WTC11 (cell line): ENCODE results near the gene DNAH17. TPM values are rescaled to one million over a fixed set of nuclear protein-coding genes. Genes with fewer than 3 reads are reported as not detected.
A peak's percentile ranks its signal among the peaks of the same experiment; 100 is the strongest.

Experiments used
- ATAC-seq: fragments of 200-7000 bp; cut with Tn5 transposase; 2 replicates; pipeline ENCODE4 v1.10.0; 2021; ENCODE audit warnings: mild to moderate bottlenecking, moderate library complexity
- CTCF ChIA-PET: fragments of 300-600 bp; sonication (Branson Sonifier 250); formaldehyde crosslinking; loops from one replicate; lab custom pipeline; 2021; ENCODE audit warnings: antibody characterized with exemption; lab: Charles Lee
- POLR2A ChIA-PET: fragments of 350-600 bp; sonication (Branson Sonifier 250); formaldehyde crosslinking; loops from one replicate; lab custom pipeline; 2021; ENCODE audit warnings: antibody characterized with exemption; lab: Charles Lee
- DNase-seq: peaks from one replicate; pipeline ENCODE4 v3.0.0; 2021; ENCODE audit warnings: low spot score
- H3K27ac Mint-ChIP-seq: 2 replicates; pipeline ENCODE4 v1.8.0; 2021; ENCODE audit warnings: mixed read lengths
- H3K27me3 Mint-ChIP-seq: 2 replicates; pipeline ENCODE4 v1.8.0; 2021; ENCODE audit warnings: low read depth, mild to moderate bottlenecking, moderate library complexity, mixed read lengths
- H3K36me3 Mint-ChIP-seq: 2 replicates; pipeline ENCODE4 v1.8.0; 2021; ENCODE audit warnings: mixed read lengths
- H3K4me1 Mint-ChIP-seq: 2 replicates; pipeline ENCODE4 v1.8.0; 2022; ENCODE audit warnings: mixed read lengths
- H3K4me3 Mint-ChIP-seq: 2 replicates; pipeline ENCODE4 v1.8.0; 2021; ENCODE audit warnings: mild to moderate bottlenecking, moderate library complexity, mixed read lengths
- H3K9me3 Mint-ChIP-seq: 2 replicates; pipeline ENCODE4 v1.8.0; 2021; ENCODE audit warnings: mixed read lengths
- CDX4 ChIP-seq: fragments of 250-450 bp; sonication (Bioruptor Pico); IDR thresholded peaks from 2 replicates; pipeline ENCODE4 v1.9.0; 2021; ENCODE audit warnings: moderate library complexity, mild to moderate bottlenecking, inconsistent platforms, borderline replicate concordance
- CREM ChIP-seq: sonication (generic); formaldehyde crosslinking; IDR thresholded peaks from 2 replicates; pipeline ENCODE4 v1.8.1; 2022; ENCODE audit warnings: mild to moderate bottlenecking, missing genetic modification reagents, moderate library complexity
- CTCF ChIP-seq: fragments of 200-600 bp; IDR thresholded peaks from 2 replicates; pipeline ENCODE4 v1.8.0; 2022; ENCODE audit warnings: antibody characterized with exemption
- E2F1 ChIP-seq: sonication (generic); formaldehyde crosslinking; IDR thresholded peaks from 2 replicates; pipeline ENCODE4 v1.8.0; 2022; ENCODE audit warnings: mild to moderate bottlenecking, missing genetic modification reagents
- EMX1 ChIP-seq: fragments of 250-450 bp; sonication (Bioruptor Pico); IDR thresholded peaks from 2 replicates; pipeline ENCODE4 v1.8.0; 2021; ENCODE audit warnings: mild to moderate bottlenecking
- ERG ChIP-seq: fragments of 250-450 bp; sonication (Bioruptor Pico); IDR thresholded peaks from 2 replicates; pipeline ENCODE4 v1.8.0; 2021; ENCODE audit warnings: mild to moderate bottlenecking
- FOXK1 ChIP-seq: sonication (generic); formaldehyde crosslinking; IDR thresholded peaks from 2 replicates; pipeline ENCODE4 v1.8.0; 2022; ENCODE audit warnings: mild to moderate bottlenecking, moderate library complexity, missing genetic modification reagents
- GABPB1 ChIP-seq: sonication (generic); formaldehyde crosslinking; IDR thresholded peaks from 2 replicates; pipeline ENCODE4 v1.8.1; 2023; ENCODE audit warnings: mild to moderate bottlenecking, missing genetic modification reagents
- GTF2I ChIP-seq: fragments of 250-450 bp; sonication (Bioruptor Pico); conservative IDR thresholded peaks from 2 replicates; pipeline ENCODE4 v1.4.0; 2021; ENCODE audit warnings: mild to moderate bottlenecking
- HMGA2 ChIP-seq: fragments of 250-450 bp; sonication (Bioruptor Pico); IDR thresholded peaks from 2 replicates; pipeline ENCODE4 v1.4.0; 2021; ENCODE audit warnings: mild to moderate bottlenecking, moderate library complexity
- JUN ChIP-seq: sonication (generic); formaldehyde crosslinking; IDR thresholded peaks from 2 replicates; pipeline ENCODE4 v1.8.0; 2023; ENCODE audit warnings: mild to moderate bottlenecking, missing genetic modification reagents
- KAT7 ChIP-seq: sonication (generic); formaldehyde crosslinking; IDR thresholded peaks from 2 replicates; pipeline ENCODE4 v1.8.1; 2023; ENCODE audit warnings: missing genetic modification reagents, mild to moderate bottlenecking, borderline replicate concordance
- MAX ChIP-seq: sonication (generic); formaldehyde crosslinking; IDR thresholded peaks from 2 replicates; pipeline ENCODE4 v1.8.0; 2022; ENCODE audit warnings: mild to moderate bottlenecking, missing genetic modification reagents
- MYBL2 ChIP-seq: sonication (generic); formaldehyde crosslinking; IDR thresholded peaks from 2 replicates; pipeline ENCODE4 v1.8.1; 2023; ENCODE audit warnings: mild to moderate bottlenecking, moderate library complexity, missing genetic modification reagents
- NFATC4 ChIP-seq: fragments of 250-450 bp; sonication (Bioruptor Pico); IDR thresholded peaks from 2 replicates; pipeline ENCODE4 v1.9.0; 2021; ENCODE audit warnings: mild to moderate bottlenecking
- NR2C2 ChIP-seq: sonication (generic); formaldehyde crosslinking; IDR thresholded peaks from 2 replicates; pipeline ENCODE4 v1.8.0; 2022; ENCODE audit warnings: mild to moderate bottlenecking, missing genetic modification reagents
- PRRX2 ChIP-seq: fragments of 250-450 bp; sonication (Bioruptor Pico); IDR thresholded peaks from 2 replicates; pipeline ENCODE4 v1.8.0; 2021; ENCODE audit warnings: mild to moderate bottlenecking
- STAT6 ChIP-seq: sonication (generic); formaldehyde crosslinking; conservative IDR thresholded peaks from 2 replicates; pipeline ENCODE4 v1.8.1; 2023; ENCODE audit warnings: mild to moderate bottlenecking, low read depth, missing genetic modification reagents, moderate library complexity
- TCF7 ChIP-seq: sonication (generic); formaldehyde crosslinking; IDR thresholded peaks from 2 replicates; pipeline ENCODE4 v1.8.0; 2022; ENCODE audit warnings: mild to moderate bottlenecking, low read depth, missing genetic modification reagents, moderate library complexity
- TP53 ChIP-seq: sonication (generic); formaldehyde crosslinking; IDR thresholded peaks from 2 replicates; pipeline ENCODE4 v1.8.1; 2023; ENCODE audit warnings: mild to moderate bottlenecking, missing genetic modification reagents
- USF1 ChIP-seq: sonication (generic); formaldehyde crosslinking; IDR thresholded peaks from 2 replicates; pipeline ENCODE4 v1.8.0; 2022; ENCODE audit warnings: mild to moderate bottlenecking, missing genetic modification reagents
- USF2 ChIP-seq: sonication (generic); formaldehyde crosslinking; IDR thresholded peaks from 2 replicates; pipeline ENCODE4 v1.8.1; 2023; ENCODE audit warnings: mild to moderate bottlenecking, missing genetic modification reagents, moderate library complexity
- ZNF232 ChIP-seq: sonication (generic); formaldehyde crosslinking; IDR thresholded peaks from 2 replicates; pipeline ENCODE4 v1.8.0; 2022; ENCODE audit warnings: mild to moderate bottlenecking, missing genetic modification reagents
- ZNF281 ChIP-seq: sonication (generic); formaldehyde crosslinking; IDR thresholded peaks from 2 replicates; pipeline ENCODE4 v1.8.0; 2023; ENCODE audit warnings: mild to moderate bottlenecking, missing genetic modification reagents
- total RNA-seq: library from RNA; stranded (reverse); gene quantifications from 3 replicates; pipeline ENCODE4 v1.2.3, GENCODE V29; 2021

The DNAH17 gene
- total RNA-seq, 1 experiment from 2014 or later = 0.87 TPM

- Mint-ChIP-seq H3K27me3 (no peaks in the 10 kb centered on the region), H3K27ac (peak overlapping the region; percentile 40; the same call in 1 of the 2 replicates), H3K4me3 (no peak overlapping the region), H3K36me3 (no peaks in the 10 kb centered on the region), H3K9me3 (peaks cover 7% of the 10 kb centered on the region; the same call in 1 of the 2 replicates), H3K4me1 (peaks cover 16% of the 10 kb centered on the region)
- ChIA-PET POLR2A (no interaction called here), CTCF (interaction anchor here (1.3 kb wide), 1 partner anchor 78 kb away, joined by 4 read pairs; no protein-coding TSS in a partner anchor)
- TF ChIP-seq JUN (CRISPR knock-in tag) = no peak
- TF ChIP-seq TCF7 (CRISPR knock-in tag) = no peak
- no peak for TF ChIP-seq PRRX2 (CRISPR knock-in tag)
- TF ChIP-seq CTCF = no peak
- no peak for TF ChIP-seq ERG (CRISPR knock-in tag)
- TF ChIP-seq KAT7 (CRISPR knock-in tag) = no peak
- TF ChIP-seq MAX (CRISPR knock-in tag) = no peak
- no peak for TF ChIP-seq CDX4 (CRISPR knock-in tag)
- TF ChIP-seq E2F1 (CRISPR knock-in tag) = no peak
- ATAC-seq = peak; percentile 21; the same call in 1 of the 2 replicates
- no peak for DNase-seq
Measured at GRCh38 chr17:78438694-78439325, 138.4 kb downstream of the DNAH17 start.

- peaks cover 7% of the 10 kb centered on the region; the same call in 1 of the 2 replicates for H3K9me3 Mint-ChIP-seq
- no peak for DNase-seq
- H3K4me3 Mint-ChIP-seq = no peak overlapping the region
- no peak overlapping the region for H3K27ac Mint-ChIP-seq
- no peaks in the 10 kb centered on the region for H3K36me3 Mint-ChIP-seq
- H3K27me3 Mint-ChIP-seq = no peaks in the 10 kb centered on the region
- ChIA-PET POLR2A (no interaction called here), CTCF (no interaction called here)
- no peak for ATAC-seq
- peaks cover 21% of the 10 kb centered on the region for H3K4me1 Mint-ChIP-seq
- TF ChIP-seq GABPB1 (CRISPR knock-in tag) (no peak), CREM (CRISPR knock-in tag) (no peak), USF2 (CRISPR knock-in tag) (no peak), ZNF281 (CRISPR knock-in tag) (no peak), NFATC4 (no peak), TP53 (CRISPR knock-in tag) (no peak), GTF2I (CRISPR knock-in tag) (no peak), HMGA2 (CRISPR knock-in tag) (no peak), MYBL2 (CRISPR knock-in tag) (no peak), NR2C2 (no peak), EMX1 (no peak), ZNF232 (CRISPR knock-in tag) (no peak), FOXK1 (CRISPR knock-in tag) (no peak), USF1 (no peak), STAT6 (CRISPR knock-in tag) (no peak)
Measured at GRCh38 chr17:78438271-78438691, 138.9 kb downstream of the DNAH17 start.
